CD4-positive, alpha-beta T cell (primary cell): ENCODE data around the gene CD9. TPM values are rescaled to one million over a fixed set of nuclear protein-coding genes. Genes with fewer than 3 reads are reported as not detected.
A peak's percentile ranks its signal among the peaks of the same experiment; 100 is the strongest.

Experiments used
- ATAC-seq: fragments of 200-7000 bp; cut with Tn5 transposase; one replicate; pipeline ENCODE4 v1.10.0; 2022; ENCODE audit warnings: mild to moderate bottlenecking; ENCODE audit not compliant: poor library complexity
- CTCF ChIA-PET: fragments of 350-600 bp; sonication (Branson Sonifier 250); formaldehyde crosslinking; loops from one replicate; lab custom pipeline; 2021; ENCODE audit warnings: antibody characterized with exemption, inconsistent platforms; lab: Charles Lee
- POLR2A ChIA-PET: fragments of 350-600 bp; sonication (Branson Sonifier 250); formaldehyde crosslinking; loops from one replicate; lab custom pipeline; 2021; ENCODE audit warnings: antibody characterized with exemption, inconsistent platforms; lab: Charles Lee
- DNase-seq, 14 experiments: peaks; one replicate each; pipeline ENCODE4 v3.0.0-alpha.2; 2013 to 2020; ENCODE audit warnings: mixed read lengths in 2 of 14
- H3K27ac ChIP-seq, 2 donors: one replicate each; pipeline versions ENCODE4 v1.5.1 to v1.7.0; 2013; ENCODE audit warnings: low read length in 2 of 2, low read depth in 1 of 2, mild to moderate bottlenecking in 1 of 2
- H3K27me3 ChIP-seq, 2 experiments: 1 replicate in 1 of 2; 2 replicates in 1 of 2; pipeline versions ENCODE4 v1.6.1 to v1.7.0; 2013; ENCODE audit warnings: low read length in 2 of 2, control low read depth in 1 of 2, mild to moderate bottlenecking in 1 of 2, moderate library complexity in 1 of 2; ENCODE audit not compliant: insufficient read depth in 2 of 2, control insufficient read depth in 1 of 2
- H3K36me3 ChIP-seq: one replicate; pipeline ENCODE4 v1.6.1; 2013; ENCODE audit warnings: low read length, control low read depth; ENCODE audit not compliant: insufficient read depth
- H3K4me1 ChIP-seq: one replicate; pipeline ENCODE4 v1.6.1; 2013; ENCODE audit warnings: low read length, control low read depth; ENCODE audit not compliant: insufficient read depth
- H3K4me3 ChIP-seq: one replicate; pipeline ENCODE4 v1.5.1; 2013; ENCODE audit warnings: mild to moderate bottlenecking, low read length, moderate library complexity
- H3K9me3 ChIP-seq, 2 experiments: 1 replicate in 1 of 2; 2 replicates in 1 of 2; pipeline versions ENCODE4 v1.6.1 to v1.7.0; 2013; ENCODE audit warnings: low read length in 2 of 2, mild to moderate bottlenecking in 2 of 2, control low read depth in 1 of 2, moderate library complexity in 1 of 2; ENCODE audit not compliant: control insufficient read depth in 1 of 2, insufficient read depth in 1 of 2
- H3K27ac Mint-ChIP-seq: one replicate; pipeline ENCODE4 v1.8.0; 2020; ENCODE audit warnings: mixed read lengths
- H3K27me3 Mint-ChIP-seq: one replicate; pipeline ENCODE4 v1.8.0; 2021; ENCODE audit warnings: mixed read lengths
- H3K36me3 Mint-ChIP-seq: one replicate; pipeline ENCODE4 v1.8.0; 2021; ENCODE audit warnings: low read depth, mixed read lengths
- H3K4me1 Mint-ChIP-seq: one replicate; pipeline ENCODE4 v1.8.0; 2021; ENCODE audit warnings: low read depth, mixed read lengths
- H3K4me3 Mint-ChIP-seq: one replicate; pipeline ENCODE4 v1.8.0; 2020; ENCODE audit warnings: mild to moderate bottlenecking, mixed read lengths
- H3K9me3 Mint-ChIP-seq: one replicate; pipeline ENCODE4 v1.8.0; 2020; ENCODE audit warnings: mixed read lengths
- CTCF ChIP-seq: fragments of 200-600 bp; IDR thresholded peaks from one replicate; pipeline ENCODE4 v1.8.0; 2022; ENCODE audit warnings: antibody characterized with exemption, mild to moderate bottlenecking
- intact Hi-C, 2 experiments: fragments of 100-400 bp; cut with DNase I in 1 of 2; cut with micrococcal nuclease in 1 of 2; formaldehyde crosslinking; loops; one replicate each; pipeline versions ENCODE4 v1.15.1 to v1.9.0; 2023 to 2025; cut with DNase I, micrococcal nuclease
- total RNA-seq, 174 experiments: library from RNA in 2 of 174; stranded (reverse) in 2 of 174; gene quantifications; one replicate each; pipeline ENCODE4 v1.2.3 and lab custom pipeline; 2021 to 2026

CD9 gene
- total RNA-seq, 2 experiments from 2014 or later = 0.36 to 0.66 TPM

- H3K4me3 ChIP-seq = no peak overlapping the region
- Mint-ChIP-seq H3K27me3 (peaks cover 4% of the 10 kb centered on the region), H3K9me3 (no peaks in the 10 kb centered on the region), H3K36me3 (no peaks in the 10 kb centered on the region), H3K4me1 (no peaks in the 10 kb centered on the region), H3K27ac (no peak overlapping the region), H3K4me3 (no peak overlapping the region)
- intact Hi-C loops = no loop called here
- H3K36me3 ChIP-seq = no peaks in the 10 kb centered on the region
- ChIA-PET POLR2A (no interaction called here), CTCF (interaction anchor here (1.0 to 1.1 kb wide), 2 partner anchors 12 kb away, joined by 3 read pairs; no protein-coding TSS in a partner anchor)
- no peaks in the 10 kb centered on the region for H3K27me3 ChIP-seq
- H3K9me3 ChIP-seq = no peaks in the 10 kb centered on the region
- H3K27ac ChIP-seq = no peak overlapping the region
- H3K4me1 ChIP-seq = no peaks in the 10 kb centered on the region
- no peak for TF ChIP-seq CTCF
- ATAC-seq = no peak
- peak in 1 of 14 experiments; percentile 38 for DNase-seq
These were observed 66.9 kb downstream of the CD9 start for GRCh38 chr12:6266971-6267721.

- H3K9me3 ChIP-seq = no peaks in the 10 kb centered on the region
- no peak for TF ChIP-seq CTCF
- no peaks in the 10 kb centered on the region for H3K36me3 Mint-ChIP-seq
- ChIA-PET CTCF (interaction anchor here (0.7 to 1.1 kb wide), 3 partner anchors 10 to 91 kb away, joined by 3 read pairs; no protein-coding TSS in a partner anchor), POLR2A (no interaction called here)
- H3K4me3 Mint-ChIP-seq = no peak overlapping the region
- intact Hi-C loops = no loop called here
- H3K27ac ChIP-seq = no peak overlapping the region
- H3K4me3 ChIP-seq = no peak overlapping the region
- peaks cover 10% of the 10 kb centered on the region for H3K27me3 Mint-ChIP-seq
- H3K4me1 Mint-ChIP-seq = no peaks in the 10 kb centered on the region
- no peaks in the 10 kb centered on the region for H3K4me1 ChIP-seq
- no peak for ATAC-seq
- no peak for DNase-seq
- H3K27me3 ChIP-seq = peaks cover 0 to 4% of the 10 kb centered on the region in 2 experiments
- H3K36me3 ChIP-seq = no peaks in the 10 kb centered on the region
- H3K9me3 Mint-ChIP-seq = no peaks in the 10 kb centered on the region
- no peak overlapping the region for H3K27ac Mint-ChIP-seq
These were observed 68.4 kb downstream of the CD9 start for GRCh38 chr12:6268484-6269157.

- no peak for TF ChIP-seq CTCF
- H3K36me3 Mint-ChIP-seq = no peaks in the 10 kb centered on the region
- ATAC-seq = no peak
- H3K4me3 Mint-ChIP-seq = no peak overlapping the region
- Histone ChIP-seq H3K36me3 (no peaks in the 10 kb centered on the region), H3K4me3 (no peak overlapping the region), H3K27ac (no peak overlapping the region), H3K27me3 (peaks cover 0 to 8% of the 10 kb centered on the region in 2 experiments), H3K9me3 (no peaks in the 10 kb centered on the region), H3K4me1 (no peaks in the 10 kb centered on the region)
- no peaks in the 10 kb centered on the region for H3K9me3 Mint-ChIP-seq
- DNase-seq = no peak
- H3K27ac Mint-ChIP-seq = no peak overlapping the region
- no peaks in the 10 kb centered on the region for H3K4me1 Mint-ChIP-seq
- peaks cover 14% of the 10 kb centered on the region for H3K27me3 Mint-ChIP-seq
- POLR2A ChIA-PET = no interaction called here
- CTCF ChIA-PET = interaction anchor here (0.7 kb wide), 1 partner anchor 16 kb away, joined by 4 read pairs; no protein-coding TSS in a partner anchor
- intact Hi-C loops = no loop called here
These were observed 69.8 kb downstream of the CD9 start for GRCh38 chr12:6269986-6270385.
